Stimulated activated CD4-positive, alpha-beta T cell treated with anti-CD3 and anti-CD28 coated beads, Interleukin-4, amount 100 ng/mL, for 4 hours (primary cell): ENCODE results near the gene MAGEB5.
"Not testable (repeated sequence)": the region's sequence is repeated elsewhere in the genome, so short reads cannot be mapped to it uniquely, and the experiment has no call there.

ENCODE experiments used
- DNase-seq, 2 experiments: peaks; one replicate each; pipeline ENCODE4 v3.0.0-alpha.2; 2020

Gene MAGEB5, protein sequence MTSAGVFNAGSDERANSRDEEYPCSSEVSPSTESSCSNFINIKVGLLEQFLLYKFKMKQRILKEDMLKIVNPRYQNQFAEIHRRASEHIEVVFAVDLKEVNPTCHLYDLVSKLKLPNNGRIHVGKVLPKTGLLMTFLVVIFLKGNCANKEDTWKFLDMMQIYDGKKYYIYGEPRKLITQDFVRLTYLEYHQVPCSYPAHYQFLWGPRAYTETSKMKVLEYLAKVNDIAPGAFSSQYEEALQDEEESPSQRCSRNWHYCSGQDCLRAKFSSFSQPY

DNA sequence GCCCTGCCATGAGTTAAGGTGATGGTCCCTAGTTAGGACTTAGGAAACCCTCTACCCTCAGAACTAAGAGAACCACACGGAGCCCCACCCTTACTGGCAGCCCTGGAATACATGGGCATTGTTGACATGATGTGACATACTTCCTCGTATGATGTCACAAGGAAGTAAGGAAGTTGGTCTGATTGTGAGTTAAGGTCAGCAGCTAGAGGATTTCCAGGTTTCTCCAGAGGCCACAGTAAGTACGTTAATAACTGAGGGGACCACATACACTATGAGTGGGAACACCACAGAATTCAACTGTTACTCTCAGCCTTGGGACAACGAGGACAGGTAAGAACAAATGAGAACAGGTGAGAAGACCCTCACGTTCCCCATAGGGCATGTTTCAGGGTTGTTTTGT, at the start of gene MAGEB5:
MAGEB5 (plus strand) TSS at position 301 of the 400 bp plus-strand sequence. CDS start 1,133 bp downstream, outside the sequence.
- no peak for DNase-seq

- no peak for DNase-seq
Observed at GRCh38 chrX:26192204-26192603, 23.8 kb upstream of the MAGEB5 start, which contains the start of gene MAGEB6. Gene MAGEB6, plus strand, starts transcription at chrX:26192440. Its CDS starts 1,407 bp downstream, at chrX:26193847.

DNA sequence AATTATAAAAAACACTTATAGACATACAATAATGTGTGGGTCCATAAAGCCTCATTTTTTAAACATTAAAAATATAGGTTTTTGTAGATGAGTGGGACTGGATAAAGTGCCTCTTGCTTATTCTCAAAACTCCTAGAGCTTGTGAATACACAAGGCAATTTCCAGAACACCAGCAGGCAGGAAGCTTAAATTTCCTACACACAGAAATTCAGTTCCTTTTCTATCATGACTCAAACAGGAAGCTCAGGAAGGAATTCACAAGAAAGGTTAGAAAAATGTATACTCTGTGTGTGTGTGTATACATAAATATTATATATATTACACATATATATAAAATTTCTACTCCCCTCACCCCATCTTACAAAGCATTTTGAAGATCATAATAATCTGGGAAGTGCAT, 12.4 kb upstream of the MAGEB5 start:
- DNase-seq = no peak

- not testable (repeated sequence) for DNase-seq
Observed at GRCh38 chrX:26204717-26205116, 11.3 kb upstream of the MAGEB5 start.

GRCh38 chrX:26208012-26208411, 8.0 kb upstream of the MAGEB5 start:
- no peak for DNase-seq

GRCh38 chrX:26219351-26219750, 3.4 kb downstream of the MAGEB5 start:
- no peak for DNase-seq

GRCh38 chrX:26234177-26234576, 18.2 kb downstream of the MAGEB5 start:
- DNase-seq = no peak

- DNase-seq = no peak
Observed at GRCh38 chrX:26253526-26253925, 37.6 kb downstream of the MAGEB5 start.

DNA sequence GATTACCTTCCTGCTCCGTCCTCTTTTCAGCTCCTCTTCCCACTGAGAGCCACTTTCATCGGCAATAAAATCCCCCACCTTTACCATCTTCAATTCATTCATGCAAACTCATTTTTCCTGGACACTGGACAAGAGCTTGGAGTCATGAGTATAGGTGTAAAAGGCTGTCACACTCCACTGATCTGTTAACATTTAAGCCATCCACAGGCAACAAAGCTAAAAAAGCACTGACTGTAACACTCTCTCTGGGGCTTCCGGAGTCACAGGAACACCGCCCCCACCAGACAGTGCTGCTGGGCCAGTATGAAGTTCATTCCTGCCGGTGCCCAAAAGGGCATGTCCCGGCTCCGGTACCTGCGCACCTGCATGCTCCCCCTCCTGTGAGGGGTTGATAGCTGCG, 38.5 kb downstream of the MAGEB5 start:
- no peak for DNase-seq

GRCh38 chrX:26262121-26262523, 46.2 kb downstream of the MAGEB5 start:
- DNase-seq = no peak
